GM23338 (cell line): ENCODE measurements around the gene EXOC1L. TPM values are rescaled to one million over a fixed set of nuclear protein-coding genes. Genes with fewer than 3 reads are reported as not detected.

Experiments used
- ATAC-seq: fragments of 200-7000 bp; cut with Tn5 transposase; 3 replicates; pipeline ENCODE4 v1.9.1; 2020
- DNase-seq: peaks from one replicate; pipeline ENCODE4 v3.0.0-alpha.2; 2015; ENCODE audit warnings: low spot score
- H2AFZ ChIP-seq: fragments of 200-600 bp; sonication (generic); 2 replicates; pipeline ENCODE4 v1.8.0; 2016; ENCODE audit warnings: antibody characterized with exemption, mild to moderate bottlenecking, moderate library complexity
- H3F3A ChIP-seq: fragments of 200-600 bp; sonication (generic); replicated peaks from 2 replicates; pipeline ENCODE4 v1.8.0; 2017; ENCODE audit warnings: antibody characterized with exemption, mixed run types, low read depth
- H3K27ac ChIP-seq: fragments of 200-600 bp; sonication (generic); 2 replicates; pipeline ENCODE4 v1.6.1; 2016; ENCODE audit warnings: low read depth
- H3K27me3 ChIP-seq: fragments of 200-600 bp; sonication (generic); 2 replicates; pipeline ENCODE4 v1.8.0; 2016; ENCODE audit warnings: mild to moderate bottlenecking, mixed run types, moderate library complexity; ENCODE audit not compliant: insufficient read depth
- H3K36me3 ChIP-seq: fragments of 200-600 bp; sonication (generic); 2 replicates; pipeline ENCODE4 v1.8.0; 2016; ENCODE audit warnings: mild to moderate bottlenecking; ENCODE audit not compliant: insufficient read depth
- H3K4me1 ChIP-seq: fragments of 200-600 bp; sonication (generic); 2 replicates; pipeline ENCODE4 v1.8.0; 2016; ENCODE audit warnings: mild to moderate bottlenecking, moderate library complexity; ENCODE audit not compliant: insufficient read depth
- H3K4me2 ChIP-seq: fragments of 200-600 bp; sonication (generic); 2 replicates; pipeline ENCODE4 v1.7.1; 2017; ENCODE audit warnings: mixed run types
- H3K4me3 ChIP-seq: fragments of 200-600 bp; sonication (generic); 2 replicates; pipeline ENCODE4 v1.6.1; 2016; ENCODE audit warnings: mixed run types
- H3K79me2 ChIP-seq: fragments of 200-600 bp; sonication (generic); replicated peaks from 2 replicates; pipeline ENCODE4 v1.8.0; 2017; ENCODE audit warnings: mild to moderate bottlenecking; ENCODE audit not compliant: insufficient read depth
- H3K9me2 ChIP-seq: fragments of 200-600 bp; sonication (generic); 2 replicates; pipeline ENCODE4 v1.8.0; 2017; ENCODE audit not compliant: insufficient read depth
- H4K20me1 ChIP-seq: fragments of 200-600 bp; sonication (generic); replicated peaks from 2 replicates; pipeline ENCODE4 v1.8.0; 2017; ENCODE audit warnings: mild to moderate bottlenecking; ENCODE audit not compliant: insufficient read depth
- H3K27ac Mint-ChIP-seq: 2 replicates; pipeline ENCODE4 v1.8.0; 2020; ENCODE audit warnings: inconsistent platforms, mild to moderate bottlenecking, moderate library complexity, mixed read lengths
- H3K27me3 Mint-ChIP-seq: 3 replicates; pipeline ENCODE4 v1.8.0; 2022; ENCODE audit warnings: low read depth, mild to moderate bottlenecking, moderate library complexity, mixed read lengths, inconsistent platforms; ENCODE audit not compliant: insufficient read depth, poor library complexity
- H3K36me3 Mint-ChIP-seq: 3 replicates; pipeline ENCODE4 v1.8.0; 2021; ENCODE audit warnings: low read depth, mild to moderate bottlenecking, inconsistent platforms, moderate library complexity, mixed read lengths
- H3K4me1 Mint-ChIP-seq: 3 replicates; pipeline ENCODE4 v1.8.0; 2020; ENCODE audit warnings: mild to moderate bottlenecking, inconsistent platforms, mixed read lengths
- H3K4me3 Mint-ChIP-seq: 3 replicates; pipeline ENCODE4 v1.8.0; 2021; ENCODE audit warnings: moderate library complexity, mild to moderate bottlenecking, inconsistent platforms, mixed read lengths
- H3K9me3 Mint-ChIP-seq: 3 replicates; pipeline ENCODE4 v1.8.0; 2020; ENCODE audit warnings: moderate library complexity, mild to moderate bottlenecking, inconsistent platforms, mixed read lengths
- CREB1 ChIP-seq: fragments of 250-450 bp; sonication (Bioruptor Pico); IDR thresholded peaks from 2 replicates; pipeline ENCODE4 v1.5.0; 2020; ENCODE audit warnings: low read depth, mild to moderate bottlenecking, moderate library complexity
- ETS1 ChIP-seq: IDR thresholded peaks from 2 replicates; pipeline ENCODE4 v1.6.1; 2016; ENCODE audit warnings: antibody characterized with exemption
- NANOG ChIP-seq: IDR thresholded peaks from 2 replicates; pipeline ENCODE4 v1.6.1; 2016; ENCODE audit warnings: antibody characterized with exemption, borderline replicate concordance
- POLR2AphosphoS5 ChIP-seq: IDR thresholded peaks from 2 replicates; pipeline ENCODE4 v1.6.1; 2016; ENCODE audit warnings: antibody characterized with exemption, low read depth
- ZNF114 ChIP-seq: fragments of 250-450 bp; sonication (Bioruptor Pico); IDR thresholded peaks from 2 replicates; pipeline ENCODE4 v1.5.0; 2020; ENCODE audit warnings: mild to moderate bottlenecking, moderate library complexity
- ZNF331 ChIP-seq: fragments of 250-450 bp; sonication (Bioruptor Pico); IDR thresholded peaks from 2 replicates; pipeline ENCODE4 v1.5.0; 2020; ENCODE audit warnings: low read depth, mild to moderate bottlenecking, moderate library complexity
- polyA plus RNA-seq: library from polyadenylated mRNA; unstranded; fragments of >200 nt; fragmentation: Nextera tagmentation; extraction: Ambion mirVana; gene quantifications from 2 replicates; pipeline ENCODE4 v1.2.1, GENCODE V29; 2016
- total RNA-seq: library from RNA; depleted of rRNA; stranded (reverse); fragments of >200 nt; shearing (Covaris generic); gene quantifications from 2 replicates; pipeline ENCODE4 v1.2.3, GENCODE V29; 2014
- TF ChIP-seq, protein P1 (sequence below): IDR thresholded peaks from one replicate; pipeline ENCODE4 v1.6.1; 2018; ENCODE audit warnings: antibody characterized with exemption; ENCODE audit not compliant: unreplicated experiment
- TF ChIP-seq, protein P2 (sequence below): fragments of 250-450 bp; sonication (Bioruptor Pico); IDR thresholded peaks from 2 replicates; pipeline ENCODE4 v1.5.0; 2020; ENCODE audit warnings: mild to moderate bottlenecking, moderate library complexity
- TF ChIP-seq, protein P3 (sequence below), 2 experiments: fragments of 200-600 bp in 1 of 2; sonication (generic) in 1 of 2; conservative IDR thresholded peaks; 2 replicates each; pipeline versions ENCODE4 v1.5.1 to v1.6.1; 2016 to 2017; ENCODE audit warnings: antibody characterized with exemption in 2 of 2, low read depth in 2 of 2, mild to moderate bottlenecking in 2 of 2, moderate library complexity in 1 of 2

Gene EXOC1L
- total and polyA plus RNA-seq, 2 experiments from 2014 or later, result not detected

GRCh38 chr4:55817691-55818090 is 1.9 kb upstream of the EXOC1L start:
- no peak for DNase-seq
- H3K36me3 ChIP-seq, result no peaks in the 10 kb centered on the region
- H3K9me2 ChIP-seq, result 0 out of 2 replicates have a peak, but pooled peaks cover 4% of the 10 kb centered on the region
- no peak overlapping the region for H3K4me3 Mint-ChIP-seq
- no peaks in the 10 kb centered on the region for H3F3A ChIP-seq
- no peak overlapping the region for H3K4me2 ChIP-seq
- H3K27me3 ChIP-seq, result no peaks in the 10 kb centered on the region
- no peak for ATAC-seq
- H3K27ac Mint-ChIP-seq, result no peak overlapping the region
- no peaks in the 10 kb centered on the region for H3K36me3 Mint-ChIP-seq
- H4K20me1 ChIP-seq, result no peaks in the 10 kb centered on the region
- no peaks in the 10 kb centered on the region for H3K9me3 Mint-ChIP-seq
- H3K4me1 Mint-ChIP-seq, result peaks cover 5% of the 10 kb centered on the region; the same call in 2 of the 3 replicates
- H3K27me3 Mint-ChIP-seq, result peaks cover 3% of the 10 kb centered on the region
- TF ChIP-seq CREB1 (CRISPR knock-in tag), result no peak
- no peak for TF ChIP-seq NANOG
- TF ChIP-seq ZNF331, result no peak
- TF ChIP-seq ETS1, result no peak
- TF ChIP-seq, protein P1, sequence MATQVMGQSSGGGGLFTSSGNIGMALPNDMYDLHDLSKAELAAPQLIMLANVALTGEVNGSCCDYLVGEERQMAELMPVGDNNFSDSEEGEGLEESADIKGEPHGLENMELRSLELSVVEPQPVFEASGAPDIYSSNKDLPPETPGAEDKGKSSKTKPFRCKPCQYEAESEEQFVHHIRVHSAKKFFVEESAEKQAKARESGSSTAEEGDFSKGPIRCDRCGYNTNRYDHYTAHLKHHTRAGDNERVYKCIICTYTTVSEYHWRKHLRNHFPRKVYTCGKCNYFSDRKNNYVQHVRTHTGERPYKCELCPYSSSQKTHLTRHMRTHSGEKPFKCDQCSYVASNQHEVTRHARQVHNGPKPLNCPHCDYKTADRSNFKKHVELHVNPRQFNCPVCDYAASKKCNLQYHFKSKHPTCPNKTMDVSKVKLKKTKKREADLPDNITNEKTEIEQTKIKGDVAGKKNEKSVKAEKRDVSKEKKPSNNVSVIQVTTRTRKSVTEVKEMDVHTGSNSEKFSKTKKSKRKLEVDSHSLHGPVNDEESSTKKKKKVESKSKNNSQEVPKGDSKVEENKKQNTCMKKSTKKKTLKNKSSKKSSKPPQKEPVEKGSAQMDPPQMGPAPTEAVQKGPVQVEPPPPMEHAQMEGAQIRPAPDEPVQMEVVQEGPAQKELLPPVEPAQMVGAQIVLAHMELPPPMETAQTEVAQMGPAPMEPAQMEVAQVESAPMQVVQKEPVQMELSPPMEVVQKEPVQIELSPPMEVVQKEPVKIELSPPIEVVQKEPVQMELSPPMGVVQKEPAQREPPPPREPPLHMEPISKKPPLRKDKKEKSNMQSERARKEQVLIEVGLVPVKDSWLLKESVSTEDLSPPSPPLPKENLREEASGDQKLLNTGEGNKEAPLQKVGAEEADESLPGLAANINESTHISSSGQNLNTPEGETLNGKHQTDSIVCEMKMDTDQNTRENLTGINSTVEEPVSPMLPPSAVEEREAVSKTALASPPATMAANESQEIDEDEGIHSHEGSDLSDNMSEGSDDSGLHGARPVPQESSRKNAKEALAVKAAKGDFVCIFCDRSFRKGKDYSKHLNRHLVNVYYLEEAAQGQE, result no peak
- no peak overlapping the region for H3K4me3 ChIP-seq
- H3K27ac ChIP-seq, result no peak overlapping the region
- H3K4me1 ChIP-seq, result 0 out of 2 replicates have a peak, but pooled peaks cover 5% of the 10 kb centered on the region
- no peaks in the 10 kb centered on the region for H3K79me2 ChIP-seq
- H2AFZ ChIP-seq, result no peak overlapping the region

DNA sequence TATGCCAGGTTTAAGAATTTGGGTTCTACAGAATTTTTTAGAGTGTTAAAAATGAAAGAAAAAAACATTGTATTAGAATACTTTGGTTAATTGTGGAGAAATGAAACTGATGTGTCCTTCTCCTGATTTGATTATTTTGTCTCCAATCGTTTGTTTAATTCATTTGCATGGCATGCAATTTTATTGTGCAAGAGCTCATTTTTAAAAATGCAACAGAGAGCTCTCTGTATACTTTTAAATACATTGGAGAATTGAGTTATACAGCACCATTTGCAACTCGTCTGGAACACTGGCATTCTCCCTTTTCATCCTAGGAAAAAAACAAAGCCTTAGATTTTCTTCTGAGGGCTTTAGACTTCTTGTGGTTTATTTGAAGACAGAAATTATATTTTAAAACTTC is 689 bp downstream of the EXOC1L start:
- Histone ChIP-seq H3F3A (no peaks in the 10 kb centered on the region), H3K9me2 (no peaks in the 10 kb centered on the region), H3K4me3 (peak overlapping the region; percentile 31; the same call in 1 of the 2 replicates), H3K79me2 (no peaks in the 10 kb centered on the region), H2AFZ (peak overlapping the region; percentile 79), H4K20me1 (no peaks in the 10 kb centered on the region), H3K36me3 (no peaks in the 10 kb centered on the region), H3K4me2 (peak overlapping the region; percentile 46; the same call in 1 of the 2 replicates), H3K27ac (no peak overlapping the region), H3K27me3 (no peaks in the 10 kb centered on the region), H3K4me1 (0 out of 2 replicates have a peak, but pooled peaks cover 5% of the 10 kb centered on the region)
- ATAC-seq, result no peak
- DNase-seq, result no peak
- H3K4me1 Mint-ChIP-seq, result peaks cover 5% of the 10 kb centered on the region; the same call in 2 of the 3 replicates
- H3K4me3 Mint-ChIP-seq, result no peak overlapping the region; the same call in 2 of the 3 replicates
- H3K9me3 Mint-ChIP-seq, result no peaks in the 10 kb centered on the region
- peaks cover 3% of the 10 kb centered on the region for H3K27me3 Mint-ChIP-seq
- no peaks in the 10 kb centered on the region for H3K36me3 Mint-ChIP-seq
- no peak overlapping the region for H3K27ac Mint-ChIP-seq
- no peak for TF ChIP-seq ZNF114 (CRISPR knock-in tag)
- TF ChIP-seq, protein P2, sequence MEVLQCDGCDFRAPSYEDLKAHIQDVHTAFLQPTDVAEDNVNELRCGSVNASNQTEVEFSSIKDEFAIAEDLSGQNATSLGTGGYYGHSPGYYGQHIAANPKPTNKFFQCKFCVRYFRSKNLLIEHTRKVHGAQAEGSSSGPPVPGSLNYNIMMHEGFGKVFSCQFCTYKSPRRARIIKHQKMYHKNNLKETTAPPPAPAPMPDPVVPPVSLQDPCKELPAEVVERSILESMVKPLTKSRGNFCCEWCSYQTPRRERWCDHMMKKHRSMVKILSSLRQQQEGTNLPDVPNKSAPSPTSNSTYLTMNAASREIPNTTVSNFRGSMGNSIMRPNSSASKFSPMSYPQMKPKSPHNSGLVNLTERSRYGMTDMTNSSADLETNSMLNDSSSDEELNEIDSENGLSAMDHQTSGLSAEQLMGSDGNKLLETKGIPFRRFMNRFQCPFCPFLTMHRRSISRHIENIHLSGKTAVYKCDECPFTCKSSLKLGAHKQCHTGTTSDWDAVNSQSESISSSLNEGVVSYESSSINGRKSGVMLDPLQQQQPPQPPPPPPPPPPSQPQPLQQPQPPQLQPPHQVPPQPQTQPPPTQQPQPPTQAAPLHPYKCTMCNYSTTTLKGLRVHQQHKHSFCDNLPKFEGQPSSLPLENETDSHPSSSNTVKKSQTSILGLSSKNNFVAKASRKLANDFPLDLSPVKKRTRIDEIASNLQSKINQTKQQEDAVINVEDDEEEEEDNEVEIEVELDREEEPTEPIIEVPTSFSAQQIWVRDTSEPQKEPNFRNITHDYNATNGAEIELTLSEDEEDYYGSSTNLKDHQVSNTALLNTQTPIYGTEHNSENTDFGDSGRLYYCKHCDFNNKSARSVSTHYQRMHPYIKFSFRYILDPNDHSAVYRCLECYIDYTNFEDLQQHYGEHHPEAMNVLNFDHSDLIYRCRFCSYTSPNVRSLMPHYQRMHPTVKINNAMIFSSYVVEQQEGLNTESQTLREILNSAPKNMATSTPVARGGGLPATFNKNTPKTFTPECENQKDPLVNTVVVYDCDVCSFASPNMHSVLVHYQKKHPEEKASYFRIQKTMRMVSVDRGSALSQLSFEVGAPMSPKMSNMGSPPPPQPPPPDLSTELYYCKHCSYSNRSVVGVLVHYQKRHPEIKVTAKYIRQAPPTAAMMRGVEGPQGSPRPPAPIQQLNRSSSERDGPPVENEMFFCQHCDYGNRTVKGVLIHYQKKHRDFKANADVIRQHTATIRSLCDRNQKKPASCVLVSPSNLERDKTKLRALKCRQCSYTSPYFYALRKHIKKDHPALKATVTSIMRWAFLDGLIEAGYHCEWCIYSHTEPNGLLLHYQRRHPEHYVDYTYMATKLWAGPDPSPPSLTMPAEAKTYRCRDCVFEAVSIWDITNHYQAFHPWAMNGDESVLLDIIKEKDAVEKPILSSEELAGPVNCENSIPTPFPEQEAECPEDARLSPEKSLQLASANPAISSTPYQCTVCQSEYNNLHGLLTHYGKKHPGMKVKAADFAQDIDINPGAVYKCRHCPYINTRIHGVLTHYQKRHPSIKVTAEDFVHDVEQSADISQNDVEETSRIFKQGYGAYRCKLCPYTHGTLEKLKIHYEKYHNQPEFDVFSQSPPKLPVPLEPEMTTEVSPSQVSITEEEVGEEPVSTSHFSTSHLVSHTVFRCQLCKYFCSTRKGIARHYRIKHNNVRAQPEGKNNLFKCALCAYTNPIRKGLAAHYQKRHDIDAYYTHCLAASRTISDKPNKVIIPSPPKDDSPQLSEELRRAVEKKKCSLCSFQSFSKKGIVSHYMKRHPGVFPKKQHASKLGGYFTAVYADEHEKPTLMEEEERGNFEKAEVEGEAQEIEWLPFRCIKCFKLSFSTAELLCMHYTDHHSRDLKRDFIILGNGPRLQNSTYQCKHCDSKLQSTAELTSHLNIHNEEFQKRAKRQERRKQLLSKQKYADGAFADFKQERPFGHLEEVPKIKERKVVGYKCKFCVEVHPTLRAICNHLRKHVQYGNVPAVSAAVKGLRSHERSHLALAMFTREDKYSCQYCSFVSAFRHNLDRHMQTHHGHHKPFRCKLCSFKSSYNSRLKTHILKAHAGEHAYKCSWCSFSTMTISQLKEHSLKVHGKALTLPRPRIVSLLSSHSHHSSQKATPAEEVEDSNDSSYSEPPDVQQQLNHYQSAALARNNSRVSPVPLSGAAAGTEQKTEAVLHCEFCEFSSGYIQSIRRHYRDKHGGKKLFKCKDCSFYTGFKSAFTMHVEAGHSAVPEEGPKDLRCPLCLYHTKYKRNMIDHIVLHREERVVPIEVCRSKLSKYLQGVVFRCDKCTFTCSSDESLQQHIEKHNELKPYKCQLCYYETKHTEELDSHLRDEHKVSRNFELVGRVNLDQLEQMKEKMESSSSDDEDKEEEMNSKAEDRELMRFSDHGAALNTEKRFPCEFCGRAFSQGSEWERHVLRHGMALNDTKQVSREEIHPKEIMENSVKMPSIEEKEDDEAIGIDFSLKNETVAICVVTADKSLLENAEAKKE, result no peak
- TF ChIP-seq, protein P3, sequence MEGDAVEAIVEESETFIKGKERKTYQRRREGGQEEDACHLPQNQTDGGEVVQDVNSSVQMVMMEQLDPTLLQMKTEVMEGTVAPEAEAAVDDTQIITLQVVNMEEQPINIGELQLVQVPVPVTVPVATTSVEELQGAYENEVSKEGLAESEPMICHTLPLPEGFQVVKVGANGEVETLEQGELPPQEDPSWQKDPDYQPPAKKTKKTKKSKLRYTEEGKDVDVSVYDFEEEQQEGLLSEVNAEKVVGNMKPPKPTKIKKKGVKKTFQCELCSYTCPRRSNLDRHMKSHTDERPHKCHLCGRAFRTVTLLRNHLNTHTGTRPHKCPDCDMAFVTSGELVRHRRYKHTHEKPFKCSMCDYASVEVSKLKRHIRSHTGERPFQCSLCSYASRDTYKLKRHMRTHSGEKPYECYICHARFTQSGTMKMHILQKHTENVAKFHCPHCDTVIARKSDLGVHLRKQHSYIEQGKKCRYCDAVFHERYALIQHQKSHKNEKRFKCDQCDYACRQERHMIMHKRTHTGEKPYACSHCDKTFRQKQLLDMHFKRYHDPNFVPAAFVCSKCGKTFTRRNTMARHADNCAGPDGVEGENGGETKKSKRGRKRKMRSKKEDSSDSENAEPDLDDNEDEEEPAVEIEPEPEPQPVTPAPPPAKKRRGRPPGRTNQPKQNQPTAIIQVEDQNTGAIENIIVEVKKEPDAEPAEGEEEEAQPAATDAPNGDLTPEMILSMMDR (conservative IDR thresholded peaks at IDR 0.05; ENCODE audit: low read depth in 2 of 2), result no peak
- no peak for TF ChIP-seq POLR2AphosphoS5
- no peak for TF ChIP-seq ZNF331
